ENCODE data around the gene MYH14.
"Not testable (repeated sequence)": the region's sequence is repeated elsewhere in the genome, so short reads cannot be mapped to it uniquely, and the experiment has no call there.

The MYH14 gene

DNA sequence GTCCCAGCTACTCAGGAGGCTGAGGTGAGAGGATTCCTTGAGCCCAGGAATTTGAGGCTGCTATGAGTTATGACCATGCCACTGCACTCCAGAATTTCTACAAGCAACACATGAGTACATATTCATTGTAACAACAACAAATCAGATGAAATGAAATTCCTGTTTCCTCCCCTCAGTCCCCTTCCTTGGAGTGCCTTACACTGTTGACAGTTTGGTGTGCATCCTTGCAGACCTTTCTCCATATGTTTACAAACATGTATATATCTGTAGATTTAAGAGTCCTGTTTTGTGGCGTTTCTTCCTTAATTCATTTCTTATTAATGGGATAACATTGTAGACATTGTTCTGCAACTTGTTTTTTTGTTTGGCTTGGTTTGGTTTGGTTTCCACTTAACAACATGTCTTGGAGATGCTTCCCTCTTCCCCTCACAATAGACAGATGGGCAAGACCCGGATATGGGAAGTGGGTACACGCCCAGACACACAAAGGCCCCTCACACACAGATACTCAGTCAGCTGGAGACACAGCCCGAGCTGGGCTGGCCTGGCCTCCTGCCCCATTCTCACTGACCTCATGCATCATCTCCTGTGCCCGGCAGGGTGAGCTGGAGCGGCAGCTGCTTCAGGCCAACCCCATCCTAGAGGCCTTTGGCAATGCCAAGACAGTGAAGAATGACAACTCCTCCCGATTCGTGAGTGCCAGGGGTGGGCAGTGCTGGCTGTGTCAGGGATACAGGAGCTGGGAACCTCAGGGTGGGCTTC is 21.7 kb downstream of the MYH14 start:
- Mint-ChIP-seq H3K36me3 (no peaks in the 10 kb centered on the region), H3K27ac (no peak overlapping the region)
- CTCF ChIA-PET: no interaction called here

DNA sequence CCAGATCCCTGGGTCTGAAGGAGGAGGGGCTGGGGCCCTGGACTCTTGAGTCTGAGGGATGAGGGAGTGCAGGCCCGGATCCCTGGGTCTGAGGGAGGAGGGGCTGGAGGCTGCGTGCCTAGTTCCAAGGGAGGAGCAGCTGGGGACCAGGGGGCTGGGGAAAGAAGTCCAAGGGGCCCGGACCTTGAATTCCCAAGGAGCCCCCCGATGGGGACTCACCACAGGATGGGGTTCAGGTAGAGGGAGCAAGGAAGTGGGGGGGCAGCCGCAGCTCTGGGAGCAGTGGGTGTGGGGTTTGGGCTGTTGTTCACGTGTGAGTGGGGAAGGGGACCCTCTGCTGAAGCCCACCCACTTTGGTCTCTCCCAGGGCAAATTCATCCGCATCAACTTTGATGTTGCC is 23.1 kb downstream of the MYH14 start:
- Mint-ChIP-seq H3K36me3 (no peaks in the 10 kb centered on the region), H3K9me3 (peaks cover 10% of the 10 kb centered on the region), H3K27me3 (peaks cover 16% of the 10 kb centered on the region), H3K4me3 (no peak overlapping the region), H3K4me1 (no peaks in the 10 kb centered on the region), H3K27ac (no peak overlapping the region)
- no peak for DNase-seq
- CTCF ChIA-PET: no interaction called here

More for the DNA sequence above, 21.7 kb downstream of the MYH14 start:
- DNase-seq: no peak
- Mint-ChIP-seq H3K9me3 (peaks cover 10% of the 10 kb centered on the region), H3K4me1 (no peaks in the 10 kb centered on the region), H3K4me3 (no peak overlapping the region), H3K27me3 (peaks cover 7% of the 10 kb centered on the region)

DNA sequence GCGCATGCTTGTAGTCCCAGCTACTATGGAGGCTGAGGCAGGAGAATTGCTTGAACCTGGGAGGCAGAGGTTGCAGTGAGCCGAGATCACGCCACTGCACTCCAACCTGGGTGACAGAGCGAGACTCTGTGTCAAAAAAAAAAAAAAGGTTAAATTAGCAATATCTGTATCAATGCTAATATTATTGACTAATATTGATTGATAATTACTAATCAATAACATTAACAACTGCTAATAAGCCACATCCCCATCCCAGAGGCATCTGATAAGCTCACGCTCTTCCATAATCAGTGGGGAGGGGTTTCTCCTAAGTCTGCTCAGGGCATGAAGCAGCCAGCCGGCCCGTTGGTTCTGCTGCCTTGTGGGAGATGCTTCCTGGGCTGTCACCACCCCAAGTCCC is 24.7 kb downstream of the MYH14 start:
- peaks cover 10% of the 10 kb centered on the region for H3K9me3 Mint-ChIP-seq

DNA sequence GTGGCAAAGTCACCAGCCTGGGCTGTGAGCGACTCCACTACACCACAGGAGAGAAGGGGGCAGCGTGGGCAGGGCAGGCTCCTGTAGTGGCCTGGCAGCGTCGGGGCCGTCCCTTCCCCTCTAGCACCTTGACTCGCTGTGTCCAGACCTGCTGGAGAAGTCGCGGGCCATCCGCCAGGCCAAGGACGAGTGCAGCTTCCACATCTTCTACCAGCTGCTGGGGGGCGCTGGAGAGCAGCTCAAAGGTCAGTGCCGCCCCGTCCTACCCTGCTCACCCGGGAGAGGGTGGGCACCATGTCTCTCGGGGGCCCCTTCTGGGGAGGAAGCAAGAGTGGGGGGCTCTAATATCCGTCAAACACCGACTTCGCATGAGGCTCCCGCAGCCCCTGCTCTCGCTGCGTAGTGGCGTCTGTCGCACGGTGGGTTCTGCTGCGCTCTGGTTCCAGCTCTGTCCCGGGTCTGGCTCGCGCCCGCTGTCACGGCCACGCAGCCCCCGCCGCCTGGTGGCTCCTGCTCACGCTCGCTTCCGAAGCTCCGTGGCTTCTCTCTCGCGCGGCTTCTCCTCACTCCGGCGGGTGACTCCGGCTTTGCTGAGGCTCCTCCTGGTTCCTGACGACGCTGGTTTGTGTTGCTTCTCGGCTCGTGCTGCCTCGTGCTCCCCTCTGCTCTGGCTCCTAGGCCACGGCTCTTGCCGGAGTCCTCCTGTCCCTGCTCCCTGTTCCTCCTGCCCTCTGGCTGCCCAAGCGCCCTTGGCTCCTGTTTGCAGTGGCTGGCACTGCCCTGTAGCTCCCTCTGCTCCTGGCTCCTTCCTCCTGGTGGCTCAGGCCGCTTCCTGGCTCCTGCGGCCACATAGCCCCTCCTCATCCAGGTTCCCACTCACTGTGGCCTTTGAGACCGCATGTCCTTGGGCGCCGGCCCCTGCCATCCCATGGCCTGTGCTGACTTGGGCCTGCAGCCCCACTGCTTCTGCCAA is 27.2 kb downstream of the MYH14 start:
- peaks cover 16% of the 10 kb centered on the region for H3K27me3 Mint-ChIP-seq
- no peak overlapping the region for H3K4me3 Mint-ChIP-seq
- H3K36me3 Mint-ChIP-seq: no peaks in the 10 kb centered on the region
- CTCF ChIA-PET: no interaction called here
- DNase-seq: no peak
- no peak overlapping the region for H3K27ac Mint-ChIP-seq
- no peaks in the 10 kb centered on the region for H3K4me1 Mint-ChIP-seq
- H3K9me3 Mint-ChIP-seq: no peaks in the 10 kb centered on the region

More for the DNA sequence above, 24.7 kb downstream of the MYH14 start:
- H3K27ac Mint-ChIP-seq, H3K36me3 Mint-ChIP-seq, H3K4me1 Mint-ChIP-seq, H3K4me3 Mint-ChIP-seq, DNase-seq: not testable (repeated sequence)
- H3K27me3 Mint-ChIP-seq: peaks cover 16% of the 10 kb centered on the region
- CTCF ChIA-PET: interaction anchor here (0.9 kb wide), 1 partner anchor 9 kb away, joined by 3 read pairs; no protein-coding TSS in a partner anchor

DNA sequence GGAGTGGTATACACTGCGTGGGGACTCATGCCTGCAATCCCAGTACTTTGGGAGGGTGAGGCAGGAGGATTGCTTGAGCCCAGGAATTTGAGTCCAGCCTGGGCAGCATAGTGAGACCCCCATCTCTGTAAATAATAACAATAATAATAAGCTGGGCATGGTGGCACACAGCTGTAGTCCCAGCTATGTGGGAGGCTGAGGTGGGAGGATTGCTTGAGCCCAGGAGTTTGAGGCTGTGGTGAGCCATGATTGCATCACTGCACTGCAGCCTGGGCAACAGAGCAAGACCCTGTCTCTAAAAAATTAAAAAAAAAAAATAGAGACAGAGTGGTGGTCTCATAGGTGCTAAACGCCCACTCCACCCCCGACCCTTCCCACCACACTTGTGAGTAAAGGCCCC is 28.0 kb downstream of the MYH14 start:
- CTCF ChIA-PET, H3K27ac Mint-ChIP-seq, H3K4me1 Mint-ChIP-seq, H3K9me3 Mint-ChIP-seq, H3K36me3 Mint-ChIP-seq, H3K4me3 Mint-ChIP-seq, DNase-seq: not testable (repeated sequence)
- H3K27me3 Mint-ChIP-seq: peaks cover 16% of the 10 kb centered on the region

DNA sequence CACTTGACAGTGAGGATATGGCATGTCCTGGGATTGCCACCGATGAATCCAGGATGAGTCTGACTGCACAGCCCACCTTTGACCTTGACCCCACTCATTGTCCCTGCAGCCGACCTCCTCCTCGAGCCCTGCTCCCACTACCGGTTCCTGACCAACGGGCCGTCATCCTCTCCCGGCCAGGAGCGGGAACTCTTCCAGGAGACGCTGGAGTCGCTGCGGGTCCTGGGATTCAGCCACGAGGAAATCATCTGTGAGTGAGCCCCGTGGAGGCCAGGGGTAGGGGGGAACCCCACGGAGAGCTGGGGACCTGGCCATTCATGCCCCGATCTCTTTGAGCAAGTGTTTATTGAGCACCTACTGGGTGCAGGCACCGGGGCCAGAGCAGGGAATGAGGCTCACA is 28.4 kb downstream of the MYH14 start:
- Mint-ChIP-seq H3K4me3 (no peak overlapping the region), H3K9me3 (no peaks in the 10 kb centered on the region), H3K27ac (no peak overlapping the region), H3K4me1 (no peaks in the 10 kb centered on the region), H3K36me3 (no peaks in the 10 kb centered on the region), H3K27me3 (peaks cover 16% of the 10 kb centered on the region)
- DNase-seq: no peak
- CTCF ChIA-PET: no interaction called here

DNA sequence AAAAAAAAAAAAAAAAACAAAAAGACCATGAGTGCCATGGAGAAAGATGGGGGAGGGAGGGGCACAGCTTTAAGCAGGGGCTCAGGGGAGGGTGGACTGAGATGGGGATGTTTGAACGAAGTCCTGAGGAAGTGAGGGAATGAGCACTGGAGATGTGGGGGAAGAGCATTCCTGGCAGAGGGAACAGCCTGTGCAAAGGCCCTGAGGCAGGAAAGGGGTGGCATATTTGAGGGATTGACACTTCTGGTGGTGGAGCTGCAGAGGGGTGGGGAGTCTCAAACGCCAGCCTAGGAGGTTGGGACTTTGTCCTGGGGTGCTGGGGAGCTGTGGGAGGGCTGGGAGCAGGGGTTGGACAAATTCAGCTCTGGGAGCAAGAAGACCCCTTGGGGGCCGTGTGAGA is 29.2 kb downstream of the MYH14 start:
- CTCF ChIA-PET: no interaction called here
- Mint-ChIP-seq H3K27ac (no peak overlapping the region), H3K36me3 (no peaks in the 10 kb centered on the region), H3K27me3 (peaks cover 16% of the 10 kb centered on the region), H3K9me3 (no peaks in the 10 kb centered on the region), H3K4me3 (no peak overlapping the region), H3K4me1 (no peaks in the 10 kb centered on the region)
- DNase-seq: no peak

DNA sequence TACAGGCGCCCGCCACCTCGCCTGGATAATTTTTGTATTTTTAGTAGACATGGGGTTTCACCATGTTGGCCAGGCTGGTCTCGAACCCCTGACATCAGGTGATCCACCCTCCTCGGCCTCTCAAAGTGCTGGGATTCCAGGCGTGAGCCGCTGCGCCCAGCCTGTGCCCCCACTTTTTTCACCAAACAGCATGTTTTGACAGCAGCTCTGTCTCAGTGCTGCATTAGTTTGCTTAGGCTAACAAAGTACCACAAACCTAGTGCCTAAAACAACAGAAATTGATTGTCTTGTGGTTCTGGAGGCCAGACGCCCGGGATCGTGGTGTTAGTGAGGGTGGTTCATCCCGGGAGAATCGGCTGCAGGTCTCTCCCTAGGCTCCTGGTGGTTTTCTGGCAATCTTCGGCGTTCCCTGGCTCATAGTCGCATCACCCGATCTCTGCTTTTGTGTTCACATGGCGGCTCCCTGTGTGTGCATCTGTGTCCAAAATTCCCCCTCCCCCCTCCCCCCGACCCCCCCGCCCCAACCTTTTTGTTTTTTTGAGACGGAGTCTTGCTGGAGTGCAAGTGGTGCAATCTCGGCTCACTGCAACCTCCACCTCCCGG is 30.0 kb downstream of the MYH14 start:
- H3K4me1 Mint-ChIP-seq: no peaks in the 10 kb centered on the region
- CTCF ChIA-PET: no interaction called here
- H3K4me3 Mint-ChIP-seq: no peak overlapping the region
- H3K36me3 Mint-ChIP-seq: no peaks in the 10 kb centered on the region
- H3K27me3 Mint-ChIP-seq: peaks cover 16% of the 10 kb centered on the region
- no peak overlapping the region for H3K27ac Mint-ChIP-seq
- no peaks in the 10 kb centered on the region for H3K9me3 Mint-ChIP-seq
- DNase-seq: no peak

DNA sequence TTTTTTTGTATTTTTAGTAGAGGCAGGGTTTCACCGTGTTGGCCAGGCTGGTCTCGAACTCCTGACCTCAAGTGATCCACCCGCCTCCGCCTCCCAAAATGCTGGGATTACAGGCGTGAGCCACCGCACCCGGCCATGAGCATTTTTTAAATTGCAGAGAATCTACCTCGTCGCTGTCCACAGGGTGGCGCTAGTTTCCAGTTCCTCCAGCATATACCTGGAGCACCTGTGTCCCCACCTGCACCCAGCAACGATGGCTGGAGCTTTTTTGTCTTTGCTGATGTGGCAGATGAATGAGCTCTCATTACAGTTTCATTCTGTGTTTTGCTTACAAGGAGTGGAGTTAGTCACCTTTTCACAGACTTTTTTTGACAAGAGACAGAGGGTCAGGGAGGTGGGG is 34.1 kb downstream of the MYH14 start:
- not testable (repeated sequence) for H3K4me1 Mint-ChIP-seq, H3K9me3 Mint-ChIP-seq, H3K4me3 Mint-ChIP-seq, H3K27me3 Mint-ChIP-seq, H3K36me3 Mint-ChIP-seq, H3K27ac Mint-ChIP-seq
- CTCF ChIA-PET: interaction anchor here (1.0 to 1.1 kb wide), 2 partner anchors 9 to 18 kb away, joined by 3 read pairs; no protein-coding TSS in a partner anchor
- peak; percentile 35 for DNase-seq

DNA sequence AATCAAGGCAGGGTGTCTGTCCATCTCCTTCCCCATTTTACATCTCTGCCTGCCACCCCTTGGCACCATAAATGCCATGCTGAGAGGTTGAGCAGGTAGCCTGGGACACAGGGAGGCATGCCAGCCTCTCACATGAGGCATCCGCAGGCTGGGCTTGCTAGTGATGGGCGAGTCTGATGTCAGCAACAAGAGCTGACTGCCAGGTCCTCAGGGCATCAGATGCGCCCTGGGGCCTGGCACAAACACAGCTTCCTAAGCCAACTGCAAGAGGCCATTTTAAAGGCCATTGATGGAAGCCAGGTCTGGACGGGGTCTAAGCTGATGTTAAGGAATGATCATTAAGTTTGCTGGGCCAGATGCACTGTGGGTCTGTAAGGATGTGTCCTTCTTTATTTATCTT is 34.6 kb downstream of the MYH14 start:
- Mint-ChIP-seq H3K9me3 (no peaks in the 10 kb centered on the region), H3K27me3 (peaks cover 5% of the 10 kb centered on the region), H3K4me1 (no peaks in the 10 kb centered on the region), H3K27ac (no peak overlapping the region), H3K36me3 (no peaks in the 10 kb centered on the region), H3K4me3 (no peak overlapping the region)
- CTCF ChIA-PET: interaction anchor here (0.7 kb wide), 2 partner anchors 25 to 31 kb away, joined by 3 read pairs; no protein-coding TSS in a partner anchor
- no peak for DNase-seq

DNA sequence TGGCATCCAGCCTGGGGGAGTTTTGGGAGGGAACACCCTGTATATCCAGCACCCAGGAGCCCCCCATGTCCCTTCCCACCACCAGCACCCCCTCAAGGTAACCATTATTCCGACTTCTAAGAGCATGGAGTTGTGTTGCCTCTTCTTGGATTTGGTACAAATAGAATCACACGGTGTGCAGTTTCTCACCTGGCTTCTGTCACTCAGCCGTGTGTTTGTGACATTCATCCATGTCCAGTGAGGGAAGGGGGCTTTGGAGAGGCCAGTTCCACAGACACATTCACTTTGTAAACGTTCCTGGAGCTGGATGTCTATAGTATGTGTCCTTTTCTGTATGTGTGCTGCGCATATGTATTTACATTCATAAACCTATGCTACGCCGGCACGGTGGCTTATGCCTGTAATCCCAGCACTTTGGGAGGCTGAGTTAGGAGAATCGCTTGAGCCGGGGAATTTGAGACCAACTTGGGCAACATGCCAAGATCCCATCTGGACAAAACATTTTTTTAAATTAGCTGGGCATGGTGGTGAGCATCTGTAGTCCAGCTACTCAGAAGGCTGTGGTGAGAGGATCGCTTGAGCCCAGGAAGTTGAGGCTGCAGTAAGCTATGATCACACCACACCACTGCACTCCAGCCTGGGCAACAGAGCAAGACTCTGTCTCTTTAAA is 36.6 kb downstream of the MYH14 start:
- no peaks in the 10 kb centered on the region for H3K4me1 Mint-ChIP-seq
- H3K27me3 Mint-ChIP-seq: peaks cover 5% of the 10 kb centered on the region
- H3K9me3 Mint-ChIP-seq: no peaks in the 10 kb centered on the region
- no peak overlapping the region for H3K4me3 Mint-ChIP-seq
- H3K27ac Mint-ChIP-seq: no peak overlapping the region
- CTCF ChIA-PET: no interaction called here
- no peaks in the 10 kb centered on the region for H3K36me3 Mint-ChIP-seq
- DNase-seq: no peak

DNA sequence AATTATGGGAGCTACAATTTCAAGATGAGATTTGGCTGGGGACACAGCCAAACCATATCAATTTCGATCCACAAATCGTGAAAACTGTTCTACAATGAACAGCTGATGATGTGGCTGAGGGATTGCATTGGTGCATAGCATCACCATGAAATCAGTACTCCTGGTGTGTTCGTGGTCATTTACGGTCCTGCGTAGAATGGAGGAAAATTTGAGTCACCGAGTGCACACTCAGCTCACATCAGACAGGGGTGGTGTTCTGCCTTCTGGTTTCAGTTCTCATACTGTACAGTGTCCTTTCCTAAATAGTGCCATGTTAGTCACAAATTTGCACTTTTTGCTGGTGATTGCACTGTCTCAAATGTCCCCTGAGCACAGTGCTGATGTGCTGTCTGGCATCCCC is 39.2 kb downstream of the MYH14 start:
- no peak overlapping the region for H3K27ac Mint-ChIP-seq
- CTCF ChIA-PET: no interaction called here
- peaks cover 8% of the 10 kb centered on the region for H3K27me3 Mint-ChIP-seq
- no peaks in the 10 kb centered on the region for H3K4me1 Mint-ChIP-seq
- H3K9me3 Mint-ChIP-seq: no peaks in the 10 kb centered on the region
- no peak for DNase-seq
- no peak overlapping the region for H3K4me3 Mint-ChIP-seq
- no peaks in the 10 kb centered on the region for H3K36me3 Mint-ChIP-seq

DNA sequence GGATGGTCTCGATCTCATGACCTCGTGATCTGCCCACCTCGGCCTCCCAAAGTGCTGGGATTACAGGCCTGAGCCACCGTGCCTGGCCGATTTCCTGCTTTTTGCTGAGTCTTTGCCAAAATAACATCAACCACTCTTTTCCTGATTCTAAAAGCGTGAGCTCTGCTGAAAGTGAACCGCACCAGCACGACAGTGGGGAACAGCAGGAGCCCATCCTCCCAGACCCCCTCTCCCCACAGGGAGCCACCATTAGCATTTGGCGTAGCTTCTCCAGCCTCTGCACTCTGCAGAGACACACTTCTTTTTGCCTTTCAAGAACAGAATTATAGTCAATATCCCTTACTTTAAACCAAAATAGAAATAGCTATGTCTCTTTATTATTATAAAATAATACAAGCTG is 41.3 kb downstream of the MYH14 start:
- no peak overlapping the region for H3K27ac Mint-ChIP-seq
- no peak for DNase-seq
- peaks cover 4% of the 10 kb centered on the region for H3K27me3 Mint-ChIP-seq
- H3K4me1 Mint-ChIP-seq: no peaks in the 10 kb centered on the region
- no peaks in the 10 kb centered on the region for H3K9me3 Mint-ChIP-seq
- no peaks in the 10 kb centered on the region for H3K36me3 Mint-ChIP-seq
- CTCF ChIA-PET: no interaction called here
- H3K4me3 Mint-ChIP-seq: no peak overlapping the region

DNA sequence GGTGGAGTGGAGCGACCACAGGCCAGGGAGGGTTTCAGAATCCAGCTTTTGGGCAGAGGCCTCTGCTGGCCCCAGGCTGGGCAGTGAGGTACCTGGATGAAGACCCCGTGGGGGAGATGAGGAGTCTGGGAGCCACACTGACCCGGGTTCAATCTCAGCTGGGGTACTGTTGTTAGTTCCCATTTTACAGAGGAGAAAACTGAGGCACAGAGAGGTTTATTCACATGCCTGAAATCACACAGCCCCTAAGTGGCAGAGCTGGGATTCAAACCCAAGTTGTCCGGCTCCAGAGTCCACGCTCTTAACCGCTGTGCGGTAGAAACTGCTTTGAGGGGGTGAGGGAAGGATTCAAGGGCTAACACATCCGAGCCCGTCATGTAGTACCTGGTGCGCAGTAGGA is 45.0 kb downstream of the MYH14 start:
- Mint-ChIP-seq H3K27me3 (peaks cover 4% of the 10 kb centered on the region), H3K36me3 (no peaks in the 10 kb centered on the region), H3K4me1 (no peaks in the 10 kb centered on the region), H3K27ac (no peak overlapping the region), H3K9me3 (peaks cover 16% of the 10 kb centered on the region), H3K4me3 (no peak overlapping the region)
- CTCF ChIA-PET: interaction anchor here (2.1 kb wide), 1 partner anchor 11 kb away, joined by 6 read pairs; no protein-coding TSS in a partner anchor
- no peak for DNase-seq

Data from activated naive CD4-positive, alpha-beta T cell treated with anti-CD3 and anti-CD28 coated beads, Interleukin-2, amount 10 ng/mL, durations not matched to agents 7 days and 5 days (primary cell).